ENCODE data around the gene GPR39.

Gene GPR39

DNA sequence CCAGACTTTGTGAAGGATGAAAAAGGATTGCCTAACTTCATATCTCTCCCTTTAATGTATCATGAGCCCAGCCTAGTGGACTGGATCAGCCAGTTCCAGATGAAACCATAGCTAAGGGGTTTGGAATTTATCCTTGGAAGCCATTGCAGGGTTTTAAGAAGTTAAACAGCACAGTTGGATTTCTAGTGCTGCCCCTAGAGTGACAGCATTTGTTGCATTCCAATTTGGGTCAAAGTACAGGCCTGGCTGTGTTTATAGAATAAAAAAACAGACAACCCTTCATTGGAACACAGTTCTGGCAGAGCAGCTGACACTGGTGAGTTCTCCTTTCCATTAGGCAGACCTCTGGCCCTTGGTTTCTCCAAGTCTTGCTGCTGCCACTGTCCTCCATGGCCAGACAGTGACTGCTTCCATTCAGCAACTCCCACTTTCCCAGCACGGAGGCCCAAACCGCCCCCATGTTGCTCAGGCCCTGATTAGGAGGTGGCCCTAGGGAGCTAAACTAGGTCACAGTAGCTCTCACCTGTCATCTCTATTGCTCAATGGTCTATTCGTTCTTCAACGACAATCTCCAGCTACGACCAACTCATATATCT, 8.0 kb downstream of the GPR39 start:
- no peak overlapping the region for H3K4me3 ChIP-seq (ENCODE audit: low read length in 2 of 2)
- H3K27ac ChIP-seq (ENCODE audit: low read length) = no peak overlapping the region
- no peaks in the 10 kb centered on the region for H3K9me3 ChIP-seq (ENCODE audit: control insufficient read depth in 2 of 2, low read length in 2 of 2)
- H3K27me3 ChIP-seq (ENCODE audit: control insufficient read depth in 1 of 2, insufficient read depth in 2 of 2, low read length in 2 of 2) = no peaks in the 10 kb centered on the region
- H3K36me3 ChIP-seq (ENCODE audit: control insufficient read depth in 2 of 2, insufficient read depth in 2 of 2, low read length in 2 of 2) = no peaks in the 10 kb centered on the region
- H3K4me1 ChIP-seq (ENCODE audit: control insufficient read depth, insufficient read depth, low read length) = peaks cover 3% of the 10 kb centered on the region
- H3K9ac ChIP-seq (ENCODE audit: low read length in 2 of 2) = no peak overlapping the region

DNA sequence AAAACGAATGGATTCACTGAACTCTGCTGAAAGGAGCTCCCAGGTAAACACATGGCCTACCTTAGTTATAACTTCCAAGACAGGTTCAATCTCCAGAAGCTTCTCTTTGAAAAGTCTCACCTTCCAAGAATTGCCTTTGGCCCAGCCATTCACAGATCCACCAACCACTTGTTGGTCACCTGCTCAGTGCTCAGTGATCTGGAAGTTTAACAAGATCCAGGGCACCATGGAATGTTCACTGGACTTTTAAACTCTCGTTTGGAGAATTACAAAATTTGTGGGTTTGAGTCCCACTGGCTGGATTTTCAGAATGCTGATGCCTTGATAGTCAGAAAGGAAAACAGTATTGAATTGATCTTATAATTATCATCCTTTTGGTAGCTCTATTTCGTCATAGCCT, 9.4 kb downstream of the GPR39 start:
- Histone ChIP-seq H3K27ac (ENCODE audit: low read length) (no peak overlapping the region), H3K4me3 (ENCODE audit: low read length in 2 of 2) (no peak overlapping the region), H3K9ac (ENCODE audit: low read length in 2 of 2) (no peak overlapping the region), H3K4me1 (ENCODE audit: control insufficient read depth, insufficient read depth, low read length) (peaks cover 3% of the 10 kb centered on the region), H3K27me3 (ENCODE audit: control insufficient read depth in 1 of 2, insufficient read depth in 2 of 2, low read length in 2 of 2) (no peaks in the 10 kb centered on the region), H3K9me3 (ENCODE audit: control insufficient read depth in 2 of 2, low read length in 2 of 2) (no peaks in the 10 kb centered on the region), H3K36me3 (ENCODE audit: control insufficient read depth in 2 of 2, insufficient read depth in 2 of 2, low read length in 2 of 2) (no peaks in the 10 kb centered on the region)

DNA sequence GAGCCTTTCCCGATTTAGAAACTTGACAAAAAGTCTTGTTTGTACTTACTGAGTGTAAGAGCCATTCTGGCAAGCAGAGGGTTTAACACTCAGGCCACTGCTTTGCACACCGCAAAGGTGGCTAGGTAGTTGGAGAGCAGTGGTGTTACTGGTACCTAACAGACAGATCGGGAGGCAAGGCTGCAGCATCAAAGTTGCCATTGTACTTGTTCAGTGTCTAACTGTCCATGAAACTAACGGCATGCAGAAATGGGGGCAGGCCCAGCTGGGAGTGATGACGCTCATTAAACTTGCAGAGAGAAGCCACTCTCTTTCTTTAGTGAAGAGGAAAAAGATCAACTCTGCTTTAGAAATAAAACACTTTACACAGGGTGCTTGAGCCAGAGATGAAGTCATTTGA, 10.1 kb downstream of the GPR39 start:
- Histone ChIP-seq H3K4me3 (ENCODE audit: low read length in 2 of 2) (no peak overlapping the region), H3K27ac (ENCODE audit: low read length) (no peak overlapping the region), H3K36me3 (ENCODE audit: control insufficient read depth in 2 of 2, insufficient read depth in 2 of 2, low read length in 2 of 2) (no peaks in the 10 kb centered on the region), H3K27me3 (ENCODE audit: control insufficient read depth in 1 of 2, insufficient read depth in 2 of 2, low read length in 2 of 2) (no peaks in the 10 kb centered on the region), H3K9me3 (ENCODE audit: control insufficient read depth in 2 of 2, low read length in 2 of 2) (no peaks in the 10 kb centered on the region), H3K4me1 (ENCODE audit: control insufficient read depth, insufficient read depth, low read length) (peaks cover 3% of the 10 kb centered on the region), H3K9ac (ENCODE audit: low read length in 2 of 2) (no peak overlapping the region)

DNA sequence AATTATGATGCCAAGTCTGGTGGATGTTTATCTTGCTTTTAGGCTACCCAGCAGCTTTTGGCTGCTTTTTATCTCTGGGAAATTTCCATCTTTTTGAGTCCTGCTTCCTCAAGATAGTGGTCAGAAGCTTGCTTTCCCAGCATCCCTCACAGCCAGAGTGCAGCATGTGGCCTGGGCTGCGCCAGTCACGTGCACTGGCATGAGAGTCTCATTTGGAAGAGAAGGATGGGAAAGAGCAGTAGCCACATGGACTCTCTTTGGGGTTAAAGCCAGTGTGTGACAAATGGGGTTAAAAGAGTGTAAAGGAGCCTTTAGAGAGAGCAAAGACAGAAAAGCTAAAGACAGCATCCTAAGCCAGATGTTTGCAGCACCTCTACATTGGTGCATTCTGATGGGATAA, 12.7 kb downstream of the GPR39 start:
- H3K27ac ChIP-seq (ENCODE audit: low read length) = no peak overlapping the region
- no peak overlapping the region for H3K9ac ChIP-seq (ENCODE audit: low read length in 2 of 2)
- no peaks in the 10 kb centered on the region for H3K36me3 ChIP-seq (ENCODE audit: control insufficient read depth in 2 of 2, insufficient read depth in 2 of 2, low read length in 2 of 2)
- H3K4me3 ChIP-seq (ENCODE audit: low read length in 2 of 2) = no peak overlapping the region
- peaks cover 3% of the 10 kb centered on the region for H3K4me1 ChIP-seq (ENCODE audit: control insufficient read depth, insufficient read depth, low read length)
- H3K9me3 ChIP-seq (ENCODE audit: control insufficient read depth in 2 of 2, low read length in 2 of 2) = peaks cover 0 to 4% of the 10 kb centered on the region in 2 donors
- H3K27me3 ChIP-seq (ENCODE audit: control insufficient read depth in 1 of 2, insufficient read depth in 2 of 2, low read length in 2 of 2) = no peaks in the 10 kb centered on the region

DNA sequence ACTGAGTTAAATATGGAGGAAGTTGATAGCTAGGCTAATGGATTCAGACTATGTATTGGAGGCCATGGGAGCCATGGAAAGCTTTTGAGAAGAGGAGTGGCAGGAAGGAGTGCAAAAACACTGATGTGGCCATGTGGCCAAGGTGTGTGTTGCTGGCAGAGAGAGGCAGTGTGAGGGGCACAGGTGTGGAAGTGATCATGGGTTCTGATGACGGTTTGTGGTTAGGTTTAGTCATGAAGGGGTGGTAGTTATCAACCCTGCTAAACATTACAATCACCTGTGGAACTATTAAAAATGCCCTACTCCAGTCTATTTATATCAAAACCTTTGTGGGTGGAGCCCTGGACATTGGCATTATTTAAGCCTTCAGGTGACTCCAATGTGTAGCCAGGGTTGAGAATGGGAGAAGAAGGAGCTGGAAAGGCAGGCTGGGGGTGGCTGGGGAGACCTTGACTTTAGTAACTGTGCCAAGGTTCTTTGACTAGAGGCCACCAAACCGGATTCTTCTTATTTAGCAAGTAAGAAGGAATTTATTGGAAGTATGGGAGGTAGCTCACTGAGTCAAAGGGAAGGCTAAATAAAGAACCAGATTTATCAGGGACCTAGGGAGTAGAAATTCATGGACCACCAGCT, 13.5 kb downstream of the GPR39 start:
- peaks cover 0 to 4% of the 10 kb centered on the region in 2 donors for H3K9me3 ChIP-seq (ENCODE audit: control insufficient read depth in 2 of 2, low read length in 2 of 2)
- H3K27me3 ChIP-seq (ENCODE audit: control insufficient read depth in 1 of 2, insufficient read depth in 2 of 2, low read length in 2 of 2) = no peaks in the 10 kb centered on the region
- H3K9ac ChIP-seq (ENCODE audit: low read length in 2 of 2) = no peak overlapping the region
- peaks cover 3% of the 10 kb centered on the region for H3K4me1 ChIP-seq (ENCODE audit: control insufficient read depth, insufficient read depth, low read length)
- no peak overlapping the region for H3K4me3 ChIP-seq (ENCODE audit: low read length in 2 of 2)
- no peak overlapping the region for H3K27ac ChIP-seq (ENCODE audit: low read length)
- no peaks in the 10 kb centered on the region for H3K36me3 ChIP-seq (ENCODE audit: control insufficient read depth in 2 of 2, insufficient read depth in 2 of 2, low read length in 2 of 2)

DNA sequence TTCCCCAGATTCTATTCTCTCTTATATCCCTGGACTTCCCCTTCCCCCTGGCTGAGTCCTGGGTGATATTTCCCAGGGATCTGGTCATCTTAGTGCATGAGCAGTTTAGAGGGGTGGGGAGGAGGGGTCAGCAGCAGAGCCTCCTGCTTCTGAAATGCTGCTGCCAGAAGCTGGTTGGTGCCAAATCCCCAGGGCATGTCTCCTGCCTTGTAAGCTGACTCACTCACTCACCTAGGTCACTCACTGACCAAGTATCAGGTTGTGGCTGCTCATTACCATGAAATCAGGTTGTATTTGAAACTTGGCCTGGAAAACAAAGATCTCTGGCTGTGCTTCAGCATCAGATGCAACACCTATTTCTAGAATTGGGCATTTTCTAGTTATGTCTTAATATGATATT, 14.3 kb downstream of the GPR39 start:
- H3K4me1 ChIP-seq (ENCODE audit: control insufficient read depth, insufficient read depth, low read length) = peaks cover 3% of the 10 kb centered on the region
- H3K27me3 ChIP-seq (ENCODE audit: control insufficient read depth in 1 of 2, insufficient read depth in 2 of 2, low read length in 2 of 2) = no peaks in the 10 kb centered on the region
- H3K36me3 ChIP-seq (ENCODE audit: control insufficient read depth in 2 of 2, insufficient read depth in 2 of 2, low read length in 2 of 2) = no peaks in the 10 kb centered on the region
- H3K4me3 ChIP-seq (ENCODE audit: low read length in 2 of 2) = no peak overlapping the region
- H3K9ac ChIP-seq (ENCODE audit: low read length in 2 of 2) = no peak overlapping the region
- no peak overlapping the region for H3K27ac ChIP-seq (ENCODE audit: low read length)
- H3K9me3 ChIP-seq (ENCODE audit: control insufficient read depth in 2 of 2, low read length in 2 of 2) = peaks cover 0 to 4% of the 10 kb centered on the region in 2 donors

DNA sequence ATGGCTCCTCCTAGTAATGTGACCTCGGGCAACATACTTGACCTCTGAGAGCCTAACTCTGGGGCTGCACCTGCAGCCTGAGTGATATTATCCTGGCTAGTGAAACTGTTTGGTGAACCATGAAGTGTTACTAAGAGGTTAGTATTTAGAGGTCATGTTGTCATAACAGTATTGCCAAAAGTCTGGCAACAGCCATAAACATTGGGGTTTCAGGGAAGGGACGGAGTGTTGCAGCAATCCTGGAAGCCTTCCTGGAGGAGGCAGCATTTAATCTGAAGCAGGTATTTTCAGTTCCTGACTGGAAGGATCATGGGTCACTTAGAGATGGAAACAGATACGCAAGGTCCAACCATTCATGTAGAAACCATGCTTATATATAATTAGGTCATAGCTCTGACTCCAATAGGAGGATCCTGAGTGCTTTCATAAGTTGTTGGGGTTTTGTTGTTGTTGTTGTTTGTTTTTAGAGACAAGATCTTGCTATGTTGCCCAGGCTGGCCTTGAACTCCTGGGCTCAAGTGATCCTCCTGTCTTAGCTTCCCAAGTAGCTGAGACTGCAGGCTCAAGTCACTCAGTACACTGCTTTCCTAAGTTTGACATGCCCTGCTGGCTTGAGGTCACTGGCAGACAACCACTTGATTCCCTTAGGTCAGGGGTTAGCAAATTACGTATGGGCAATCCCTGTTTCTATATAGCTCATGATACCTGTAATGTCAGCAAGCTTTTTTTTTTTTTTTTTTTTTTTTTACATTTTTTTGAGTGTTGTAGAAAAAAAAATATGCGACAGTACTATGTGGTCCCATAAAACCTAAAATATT, 21.5 kb downstream of the GPR39 start:
- Histone ChIP-seq H3K9me3 (ENCODE audit: control insufficient read depth in 2 of 2, low read length in 2 of 2) (no peaks in the 10 kb centered on the region), H3K4me1 (ENCODE audit: control insufficient read depth, insufficient read depth, low read length) (no peaks in the 10 kb centered on the region), H3K9ac (ENCODE audit: low read length in 2 of 2) (no peak overlapping the region), H3K27ac (ENCODE audit: low read length) (no peak overlapping the region), H3K27me3 (ENCODE audit: control insufficient read depth in 1 of 2, insufficient read depth in 2 of 2, low read length in 2 of 2) (no peaks in the 10 kb centered on the region), H3K36me3 (ENCODE audit: control insufficient read depth in 2 of 2, insufficient read depth in 2 of 2, low read length in 2 of 2) (no peaks in the 10 kb centered on the region), H3K4me3 (ENCODE audit: low read length in 2 of 2) (no peak overlapping the region)

DNA sequence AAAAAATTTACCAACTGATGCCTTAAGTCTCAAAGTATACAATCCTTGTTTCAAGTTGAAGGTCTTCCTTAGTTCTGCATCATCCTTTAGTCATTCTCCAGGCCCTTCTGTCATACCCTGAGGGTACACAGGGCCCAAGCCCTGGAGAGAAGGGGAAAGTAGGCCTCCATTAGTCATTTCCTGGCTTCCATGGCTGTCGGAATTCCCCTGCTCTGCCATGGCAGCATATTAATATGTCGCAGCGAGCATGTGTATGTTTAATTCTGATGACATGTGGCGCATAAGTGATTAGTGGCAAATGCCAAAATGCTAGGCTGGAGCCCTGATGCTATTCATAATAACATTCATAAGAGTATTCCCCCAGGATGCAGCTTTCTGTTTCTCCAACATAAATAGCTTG, 22.1 kb downstream of the GPR39 start:
- Histone ChIP-seq H3K9me3 (ENCODE audit: control insufficient read depth in 2 of 2, low read length in 2 of 2) (no peaks in the 10 kb centered on the region), H3K4me1 (ENCODE audit: control insufficient read depth, insufficient read depth, low read length) (no peaks in the 10 kb centered on the region), H3K4me3 (ENCODE audit: low read length in 2 of 2) (no peak overlapping the region), H3K27ac (ENCODE audit: low read length) (no peak overlapping the region), H3K27me3 (ENCODE audit: control insufficient read depth in 1 of 2, insufficient read depth in 2 of 2, low read length in 2 of 2) (no peaks in the 10 kb centered on the region), H3K36me3 (ENCODE audit: control insufficient read depth in 2 of 2, insufficient read depth in 2 of 2, low read length in 2 of 2) (no peaks in the 10 kb centered on the region), H3K9ac (ENCODE audit: low read length in 2 of 2) (no peak overlapping the region)

DNA sequence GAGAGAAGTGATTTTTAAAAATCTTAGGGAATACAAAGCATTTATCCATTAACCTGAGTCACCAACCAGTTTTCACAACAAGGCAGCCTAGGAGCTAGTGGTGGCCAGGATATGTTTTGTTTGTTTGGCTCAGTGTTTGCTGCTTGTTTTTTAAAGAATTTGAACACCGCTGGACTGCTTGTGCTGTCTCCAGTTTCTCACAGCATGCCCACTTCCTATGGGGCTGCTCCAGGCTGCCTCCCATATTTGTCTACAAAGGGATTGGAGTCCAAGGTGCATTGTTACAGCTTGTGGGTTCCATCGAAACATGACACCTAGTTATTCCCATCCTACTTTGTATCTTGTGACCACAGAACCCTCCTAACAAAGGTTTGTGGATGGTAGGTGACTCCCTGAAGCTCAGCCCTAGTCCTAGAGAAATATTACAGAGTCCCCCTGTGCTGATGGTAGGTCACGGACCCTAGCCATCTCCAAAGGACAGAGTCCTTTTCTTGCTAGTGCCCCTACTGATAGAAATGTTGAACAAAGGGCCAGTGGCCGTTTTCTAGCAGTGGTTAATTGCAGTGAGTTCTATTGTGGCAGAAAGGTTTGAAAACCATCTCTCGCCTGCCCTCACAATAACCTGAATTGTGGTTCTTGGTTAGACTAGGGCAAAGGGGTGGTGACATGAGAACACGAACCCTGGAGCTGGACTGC, 23.2 kb downstream of the GPR39 start:
- Histone ChIP-seq H3K27ac (ENCODE audit: low read length) (no peak overlapping the region), H3K27me3 (ENCODE audit: control insufficient read depth in 1 of 2, insufficient read depth in 2 of 2, low read length in 2 of 2) (no peaks in the 10 kb centered on the region), H3K9me3 (ENCODE audit: control insufficient read depth in 2 of 2, low read length in 2 of 2) (no peaks in the 10 kb centered on the region), H3K36me3 (ENCODE audit: control insufficient read depth in 2 of 2, insufficient read depth in 2 of 2, low read length in 2 of 2) (no peaks in the 10 kb centered on the region), H3K9ac (ENCODE audit: low read length in 2 of 2) (no peak overlapping the region), H3K4me1 (ENCODE audit: control insufficient read depth, insufficient read depth, low read length) (no peaks in the 10 kb centered on the region), H3K4me3 (ENCODE audit: low read length in 2 of 2) (no peak overlapping the region)

DNA sequence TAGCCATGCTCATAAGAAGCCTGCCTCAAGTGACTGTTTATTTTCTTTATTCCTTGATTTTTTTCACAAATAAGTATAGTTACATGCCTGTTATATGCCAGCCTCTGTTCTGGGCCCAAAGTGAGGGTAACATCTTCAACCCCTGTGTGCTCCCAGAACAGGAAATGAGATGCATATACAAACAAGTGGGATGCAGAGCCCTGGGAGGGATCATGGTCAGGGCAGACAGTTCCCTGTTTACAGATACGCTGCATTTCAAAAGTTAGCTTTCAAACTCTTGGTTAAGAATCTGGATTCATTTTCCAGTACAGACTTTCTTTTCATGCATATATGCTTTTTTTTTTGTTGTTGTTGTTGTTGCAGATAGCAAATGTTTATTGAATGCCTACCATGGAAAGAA, 24.4 kb downstream of the GPR39 start:
- H3K9me3 ChIP-seq (ENCODE audit: control insufficient read depth in 2 of 2, low read length in 2 of 2) = no peaks in the 10 kb centered on the region
- no peak overlapping the region for H3K27ac ChIP-seq (ENCODE audit: low read length)
- no peaks in the 10 kb centered on the region for H3K27me3 ChIP-seq (ENCODE audit: control insufficient read depth in 1 of 2, insufficient read depth in 2 of 2, low read length in 2 of 2)
- H3K4me3 ChIP-seq (ENCODE audit: low read length in 2 of 2) = no peak overlapping the region
- H3K4me1 ChIP-seq (ENCODE audit: control insufficient read depth, insufficient read depth, low read length) = no peaks in the 10 kb centered on the region
- no peaks in the 10 kb centered on the region for H3K36me3 ChIP-seq (ENCODE audit: control insufficient read depth in 2 of 2, insufficient read depth in 2 of 2, low read length in 2 of 2)
- H3K9ac ChIP-seq (ENCODE audit: low read length in 2 of 2) = no peak overlapping the region
